Stimulated activated CD8-positive, alpha-beta memory T cell treated with anti-CD3 and anti-CD28 coated beads, Interleukin-12 subunit alpha, Interleukin-12 subunit beta, amount 100 ng/mL, for 1 hour (primary cell): ENCODE results near the gene KIF16B.
"Not testable (repeated sequence)": the region's sequence is repeated elsewhere in the genome, so short reads cannot be mapped to it uniquely, and the experiment has no call there.

Experiments used
- DNase-seq: peaks from one replicate; pipeline ENCODE4 v3.0.0-alpha.2; 2020; ENCODE audit warnings: low read depth

KIF16B gene

DNA sequence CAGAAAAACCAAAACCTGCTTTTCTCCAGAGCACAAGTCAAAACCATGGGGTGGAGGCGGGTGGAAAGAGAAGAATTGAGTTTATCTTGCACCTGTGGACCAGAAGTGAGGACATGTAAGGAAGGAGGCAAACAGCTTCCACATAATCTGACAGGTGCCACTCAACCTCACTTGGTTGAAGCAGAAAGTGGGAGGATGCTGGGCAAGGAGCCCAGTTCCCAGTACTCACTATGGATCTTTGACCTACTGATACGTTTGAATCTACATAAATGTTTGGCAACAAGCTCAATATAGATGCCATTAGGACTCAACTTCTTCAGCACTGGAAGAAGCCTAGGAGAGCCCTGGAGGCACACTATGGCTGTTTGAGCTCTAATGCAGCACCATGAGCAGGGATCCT is 285.5 kb downstream of the KIF16B start:
- no peak for DNase-seq

DNA sequence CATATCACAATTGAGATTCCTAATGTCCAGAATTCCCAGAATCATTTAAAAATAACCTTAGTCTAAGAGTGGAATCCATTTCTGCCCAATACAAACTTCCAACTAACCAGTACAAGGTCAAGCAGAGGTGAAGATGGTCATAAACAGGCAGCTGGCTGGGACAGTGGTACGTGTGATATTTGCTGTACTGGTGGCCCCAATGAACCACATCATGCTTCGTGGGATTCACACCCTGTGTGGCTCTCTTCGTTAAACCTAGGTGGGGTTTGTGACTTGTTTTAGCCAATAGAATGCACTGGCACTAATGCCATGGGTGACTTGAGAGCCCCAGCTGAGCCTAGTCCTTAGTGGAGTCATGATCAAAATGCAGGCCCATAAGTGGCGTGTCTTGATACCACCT is 286.6 kb downstream of the KIF16B start:
- DNase-seq, result no peak

GRCh38 chr20:16284385-16285100 is 288.7 kb downstream of the KIF16B start:
- DNase-seq, result no peak

DNA sequence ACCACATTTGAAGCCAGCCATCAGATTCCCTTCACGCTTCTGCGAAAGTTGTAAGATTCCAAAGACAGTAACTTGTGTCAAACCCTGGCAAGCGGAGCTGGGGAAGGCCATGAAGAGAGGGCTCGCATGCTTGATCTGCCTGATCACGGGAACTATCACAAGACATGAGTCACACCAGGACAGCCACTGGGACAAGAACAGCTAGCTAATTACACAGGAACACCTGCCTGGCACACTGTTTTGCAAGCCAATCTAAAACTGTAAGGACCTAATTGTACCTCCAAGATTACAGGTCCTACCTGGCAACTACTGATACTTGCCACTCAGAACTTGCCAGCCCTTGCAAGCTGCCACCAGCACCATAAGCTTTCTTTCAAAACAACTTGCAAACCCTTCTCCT is 289.3 kb downstream of the KIF16B start:
- DNase-seq, result no peak

DNA sequence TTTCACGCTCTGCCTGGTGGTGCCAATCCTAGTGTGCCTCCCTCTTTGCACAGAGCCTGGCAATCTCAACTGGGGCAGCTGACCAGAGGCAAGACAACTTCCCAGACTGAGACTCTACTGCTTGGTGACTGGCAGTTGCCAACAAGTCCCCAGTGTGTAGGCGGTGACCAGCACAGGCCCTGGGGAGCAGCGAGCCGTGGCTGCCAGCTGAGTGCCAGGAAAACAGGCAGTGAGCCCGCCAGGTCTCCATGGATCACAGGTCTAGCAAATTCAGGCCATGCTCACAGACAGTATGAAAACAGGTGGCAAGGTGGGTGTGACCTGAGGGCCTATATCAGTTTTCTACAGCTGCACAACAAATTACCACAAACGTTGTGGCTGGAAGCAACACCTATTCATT is 289.9 kb downstream of the KIF16B start:
- no peak for DNase-seq

DNA sequence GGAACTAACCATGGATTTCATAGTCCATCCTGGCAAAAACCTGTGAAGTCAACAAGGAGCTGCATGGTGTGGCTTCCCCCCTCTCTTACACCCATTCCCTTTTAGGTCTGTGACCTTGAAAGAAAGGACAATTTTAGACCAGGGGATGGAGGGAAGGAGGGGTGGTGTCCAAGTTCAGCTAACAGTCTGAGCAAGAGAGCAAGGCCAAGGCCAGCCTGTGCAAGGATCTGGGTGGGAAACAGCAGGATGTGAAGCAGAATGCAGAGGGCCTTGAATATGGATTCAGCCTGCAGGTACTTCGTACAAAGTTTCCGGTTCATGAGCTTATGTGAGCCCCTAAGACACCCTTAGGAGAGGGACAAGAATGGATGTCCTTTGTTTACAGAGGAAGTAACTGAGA is 293.0 kb downstream of the KIF16B start:
- no peak for DNase-seq

- DNase-seq, result no peak
Measured at GRCh38 chr20:16279320-16279719, 293.9 kb downstream of the KIF16B start.

DNA sequence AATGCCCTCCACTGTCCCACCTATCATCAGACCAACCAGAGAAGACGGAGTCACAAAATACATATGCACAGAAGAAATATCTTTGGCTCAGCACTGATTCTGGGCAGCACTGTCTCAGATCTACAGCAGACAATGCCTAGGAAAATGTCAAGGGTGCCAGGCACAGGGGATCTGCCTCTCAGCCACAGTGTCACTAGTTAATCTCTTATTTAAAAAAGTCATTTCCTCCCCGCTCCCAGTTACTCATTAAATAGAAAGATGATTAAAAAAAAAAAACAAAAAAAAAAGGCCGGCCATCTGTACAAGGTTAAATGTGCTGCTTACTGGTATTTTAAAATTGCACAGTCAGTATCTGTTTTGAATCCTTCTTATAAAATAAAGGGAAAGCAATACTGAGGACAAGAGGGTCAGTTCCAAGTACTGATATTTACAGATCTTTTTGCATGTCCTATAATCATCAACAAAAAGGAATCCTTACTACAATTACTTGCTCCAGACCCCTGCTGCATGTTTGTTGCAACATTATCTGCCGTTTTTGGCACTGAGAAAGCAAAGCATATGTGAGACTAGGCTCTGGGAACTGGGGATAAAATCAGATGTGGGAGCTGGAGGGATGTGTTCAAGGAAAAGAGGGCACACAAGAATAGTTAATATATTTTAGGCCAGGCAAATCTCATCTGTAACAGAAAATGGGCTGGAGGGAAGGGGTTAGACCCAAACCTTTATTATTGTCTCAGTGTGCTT is 299.3 kb downstream of the KIF16B start:
- no peak for DNase-seq

- DNase-seq, result no peak
Measured at GRCh38 chr20:16272780-16273360, 300.4 kb downstream of the KIF16B start.

DNA sequence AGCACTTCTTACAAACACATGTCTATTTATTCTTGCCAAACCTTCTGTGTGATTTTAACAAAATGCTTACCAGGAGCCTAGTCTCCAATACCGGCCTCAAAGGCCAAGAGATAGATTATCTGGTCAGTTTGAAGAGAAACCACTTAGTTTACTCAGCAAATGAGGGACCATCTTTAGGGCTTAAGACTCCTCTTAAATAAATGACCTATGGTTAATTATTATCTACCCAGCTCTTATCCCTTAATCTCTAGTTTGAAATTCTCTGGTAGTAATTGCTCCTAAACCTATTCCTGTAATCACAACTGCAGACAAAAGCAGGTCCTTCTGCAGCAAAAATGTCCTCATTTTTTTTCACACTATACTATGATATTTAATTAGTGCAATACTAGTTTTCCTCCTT is 301.8 kb downstream of the KIF16B start:
- no peak for DNase-seq

DNA sequence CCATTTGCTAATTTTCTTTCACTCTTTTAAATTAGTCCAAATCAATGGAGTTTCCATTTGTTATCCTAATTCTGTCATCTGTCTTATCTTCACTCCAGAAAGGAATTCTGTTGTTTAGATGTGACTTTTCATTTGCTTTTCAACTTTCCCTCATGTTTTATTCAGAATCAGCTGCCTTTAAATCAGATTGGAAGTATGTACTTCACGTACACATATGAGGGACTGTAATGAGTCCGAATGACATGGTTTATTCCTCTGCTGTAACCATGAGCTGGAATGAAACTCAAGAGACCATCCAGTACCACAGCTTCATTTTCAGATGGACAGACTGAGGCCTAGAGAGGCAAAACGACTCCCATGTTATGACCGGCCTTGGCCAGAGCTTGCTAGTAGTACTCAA is 302.3 kb downstream of the KIF16B start:
- no peak for DNase-seq

GRCh38 chr20:16270314-16270931 is 302.8 kb downstream of the KIF16B start:
- DNase-seq, result no peak

DNA sequence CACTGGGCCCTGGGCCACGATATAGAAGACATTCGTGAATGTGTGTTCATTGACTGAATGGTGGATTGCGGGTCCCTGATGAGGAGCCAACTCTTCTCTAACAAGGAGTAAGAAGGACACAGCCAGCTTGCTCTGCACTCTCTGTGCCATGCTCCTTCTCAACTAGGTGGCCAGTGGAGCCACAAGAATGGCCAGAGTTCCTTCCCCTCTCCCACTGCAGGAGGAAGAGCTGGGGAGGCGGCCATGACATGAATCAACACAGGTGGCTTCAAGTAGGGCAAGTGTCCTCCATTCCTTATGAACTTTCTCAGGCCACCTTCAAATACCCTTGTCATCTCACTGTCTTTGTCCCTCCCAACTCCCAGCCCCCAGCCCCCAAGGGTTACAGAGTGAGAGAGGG is 305.7 kb downstream of the KIF16B start:
- no peak for DNase-seq

DNA sequence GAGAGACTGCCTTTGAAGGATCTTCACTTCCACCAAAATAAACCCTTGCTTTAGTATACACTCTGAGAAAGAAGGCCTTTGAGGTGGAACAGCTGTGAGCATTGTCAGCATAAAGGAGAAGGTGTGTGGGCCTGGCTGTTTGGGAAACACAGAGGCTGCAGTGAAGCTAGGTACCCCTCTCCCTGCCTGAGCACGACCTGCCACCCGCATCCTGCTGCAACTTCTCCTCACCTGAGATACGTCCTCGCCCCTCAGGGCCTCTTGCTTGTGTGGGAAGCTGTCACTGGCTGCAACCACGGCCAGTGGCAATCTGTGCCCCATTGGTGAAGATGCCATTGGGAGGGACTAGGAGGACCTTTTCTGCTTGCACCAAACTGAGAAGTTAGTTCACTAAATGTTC is 307.9 kb downstream of the KIF16B start:
- no peak for DNase-seq

- no peak for DNase-seq
Measured at GRCh38 chr20:16263582-16263981, 309.7 kb downstream of the KIF16B start.

DNA sequence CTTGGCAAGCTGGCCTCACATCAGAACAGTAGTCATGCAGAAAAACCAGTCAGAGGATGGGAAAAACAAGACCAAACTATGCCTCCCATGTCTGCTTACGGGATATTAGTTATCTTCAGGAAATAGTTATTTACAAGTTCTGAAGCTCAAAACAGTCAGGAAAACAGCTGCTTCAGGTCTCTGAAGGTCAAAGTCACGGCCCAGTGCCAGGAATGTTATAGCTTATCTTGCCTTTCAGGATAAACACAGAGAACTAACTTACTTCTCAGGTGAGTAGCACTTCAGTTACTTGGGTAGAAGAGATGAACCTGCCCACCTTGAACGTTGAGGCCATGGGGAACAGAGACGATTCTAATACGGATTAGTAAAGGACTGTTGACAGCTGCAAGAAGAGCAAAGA is 310.7 kb downstream of the KIF16B start:
- DNase-seq, result no peak

GRCh38 chr20:16261733-16262273 is 311.4 kb downstream of the KIF16B start:
- DNase-seq, result no peak

- DNase-seq, result no peak
Measured at GRCh38 chr20:16260911-16261310, 312.3 kb downstream of the KIF16B start.

DNA sequence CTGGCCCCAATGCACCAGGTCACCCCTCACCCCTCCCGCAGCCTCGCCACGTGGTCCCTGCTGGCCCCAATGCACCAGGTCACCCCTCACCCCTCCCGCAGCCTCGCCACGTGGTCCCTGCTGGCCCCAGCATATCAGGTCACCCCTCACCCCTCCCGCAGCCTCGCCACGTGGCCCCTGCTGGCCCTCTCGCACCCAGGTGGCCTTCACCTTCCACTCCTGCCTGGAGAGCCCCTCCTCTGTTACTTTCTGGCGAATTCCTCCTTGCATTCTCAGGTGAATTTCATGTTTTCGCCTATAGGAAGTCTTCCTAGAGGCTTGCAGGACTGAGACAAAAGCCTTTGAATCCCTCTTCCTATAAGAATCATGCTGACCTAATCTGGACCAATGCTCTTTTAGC is 313.1 kb downstream of the KIF16B start:
- DNase-seq, result not testable (repeated sequence)

DNA sequence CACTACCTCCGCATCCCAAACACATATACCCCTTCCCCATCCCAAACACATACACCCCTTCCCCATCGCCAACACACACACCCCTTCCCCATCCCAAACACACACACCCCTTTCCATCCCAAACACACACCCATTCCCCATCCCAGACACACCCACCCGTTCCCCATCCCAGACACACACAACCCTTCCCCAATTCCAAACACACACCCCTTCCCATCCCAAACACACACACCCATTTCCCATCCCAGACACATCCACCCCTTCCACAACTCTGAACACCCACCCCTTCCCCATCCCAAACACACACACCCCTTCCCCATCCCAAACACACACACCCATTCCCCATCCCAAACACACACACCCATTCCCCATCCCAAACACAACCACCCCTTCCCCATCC is 314.5 kb downstream of the KIF16B start:
- DNase-seq, result no peak

DNA sequence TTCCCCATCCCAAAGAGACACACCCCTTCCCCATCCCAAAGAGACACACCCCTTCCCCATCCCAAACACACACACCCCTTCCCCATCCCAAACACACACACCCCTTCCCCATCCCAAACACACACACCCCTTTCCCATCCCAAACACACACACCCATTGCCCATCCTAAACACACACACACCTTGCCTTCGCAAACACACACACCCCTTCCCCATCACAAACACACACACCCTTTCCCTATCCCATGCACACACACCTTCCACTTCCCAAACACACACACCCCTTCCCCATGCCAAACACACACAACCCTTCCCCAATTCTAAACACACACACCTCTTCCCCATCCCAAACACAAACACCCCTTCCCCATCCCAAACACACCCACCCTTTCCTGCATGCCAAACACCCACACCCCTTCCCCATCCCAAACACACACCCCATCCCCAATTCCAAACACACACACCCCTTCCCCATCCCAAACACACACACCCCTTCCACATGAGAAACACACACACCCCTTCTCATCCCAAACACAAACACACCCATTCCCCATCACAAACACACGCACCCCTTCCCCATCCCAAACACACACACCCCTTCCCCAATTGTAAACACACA is 315.3 kb downstream of the KIF16B start:
- DNase-seq, result no peak

GRCh38 chr20:16257021-16257420 is 316.2 kb downstream of the KIF16B start:
- no peak for DNase-seq
